GM19397 (cell line): ENCODE results near the gene OSBPL8.
"Not testable (repeated sequence)": the region's sequence is repeated elsewhere in the genome, so short reads cannot be mapped to it uniquely, and the experiment has no call there.

Source experiments
- ATAC-seq: cut with Tn5 transposase; IDR thresholded peaks from one replicate; pipeline ENCODE4 v1.9.1; 2021; ENCODE audit warnings: mild to moderate bottlenecking, moderate library complexity; ENCODE audit not compliant: unreplicated experiment

Gene OSBPL8

DNA sequence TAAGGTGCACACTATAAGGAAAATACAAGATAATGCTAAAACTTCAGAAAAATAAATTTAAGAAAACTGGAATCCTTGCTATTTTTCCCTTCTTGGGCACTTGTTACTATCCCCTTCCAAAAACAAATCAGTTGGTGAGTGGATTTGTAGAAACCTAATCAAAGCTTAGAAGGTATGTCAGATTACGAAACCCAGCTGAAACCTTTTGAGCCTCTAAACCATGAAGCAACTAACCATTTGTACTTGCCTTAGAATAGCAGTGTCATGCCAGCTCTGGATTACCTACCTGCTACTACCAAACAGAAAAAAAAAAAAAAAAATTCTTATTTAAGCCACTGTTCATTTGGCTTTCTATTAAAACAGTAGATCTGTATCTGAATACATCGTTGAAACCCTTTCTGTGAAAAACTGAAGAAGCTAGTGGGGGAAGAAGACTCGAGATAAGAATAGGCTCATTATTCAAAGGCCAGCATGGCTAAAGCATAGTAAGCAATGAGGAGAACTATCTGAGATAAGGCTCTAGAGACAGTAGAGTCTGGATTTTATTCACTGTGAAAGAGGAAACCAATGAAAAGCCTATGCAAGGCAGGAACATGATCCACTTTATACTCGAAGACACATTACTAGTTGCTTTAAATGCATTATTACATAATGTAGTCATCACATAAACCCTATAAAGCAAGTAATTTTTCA is 30.2 kb downstream of the OSBPL8 start:
- ATAC-seq = no peak

DNA sequence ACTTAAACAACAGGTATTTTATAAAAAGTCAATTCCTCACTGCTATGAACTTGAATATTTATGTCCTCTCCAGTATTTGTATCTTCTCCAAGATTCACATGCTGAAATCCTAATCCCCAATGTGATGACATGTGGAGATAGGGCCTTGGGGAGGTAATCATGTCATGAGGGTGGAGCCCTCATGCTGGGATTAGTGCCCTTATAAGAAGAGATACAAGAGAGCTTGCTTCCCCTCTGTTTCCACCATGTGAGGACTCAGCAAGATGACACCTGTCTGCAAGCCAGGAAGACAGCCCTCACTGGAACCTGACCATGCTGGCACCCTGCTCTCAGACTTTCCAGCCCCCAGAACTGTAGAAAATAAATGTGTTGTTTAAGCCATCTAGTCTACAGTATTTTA is 36.2 kb downstream of the OSBPL8 start:
- ATAC-seq = no peak

- ATAC-seq = no peak
These were observed 39.2 kb downstream of the OSBPL8 start for GRCh38 chr12:76520348-76520747.

GRCh38 chr12:76519538-76519937 is 40.0 kb downstream of the OSBPL8 start:
- ATAC-seq = no peak

DNA sequence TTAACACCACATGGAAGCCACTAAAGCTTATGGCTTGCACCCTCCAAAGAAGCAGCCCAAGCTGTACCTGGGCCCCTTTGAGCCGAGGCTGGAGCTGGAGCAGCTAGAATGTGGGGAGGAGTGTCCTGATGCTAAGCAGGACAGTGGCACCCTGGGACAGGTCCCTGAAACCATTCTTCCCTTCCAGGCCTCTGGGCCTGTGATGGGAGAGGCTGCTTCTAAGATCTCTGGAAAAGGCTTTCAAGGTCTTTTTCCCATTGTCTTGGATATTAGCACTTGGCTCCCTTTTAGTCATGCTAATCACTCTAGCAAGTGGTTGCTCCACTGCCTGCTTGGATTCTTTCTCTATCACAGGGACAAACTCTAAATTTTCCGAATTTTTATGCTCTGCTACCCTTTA is 40.9 kb downstream of the OSBPL8 start:
- no peak for ATAC-seq

GRCh38 chr12:76515271-76515670 is 44.3 kb downstream of the OSBPL8 start:
- ATAC-seq = no peak

DNA sequence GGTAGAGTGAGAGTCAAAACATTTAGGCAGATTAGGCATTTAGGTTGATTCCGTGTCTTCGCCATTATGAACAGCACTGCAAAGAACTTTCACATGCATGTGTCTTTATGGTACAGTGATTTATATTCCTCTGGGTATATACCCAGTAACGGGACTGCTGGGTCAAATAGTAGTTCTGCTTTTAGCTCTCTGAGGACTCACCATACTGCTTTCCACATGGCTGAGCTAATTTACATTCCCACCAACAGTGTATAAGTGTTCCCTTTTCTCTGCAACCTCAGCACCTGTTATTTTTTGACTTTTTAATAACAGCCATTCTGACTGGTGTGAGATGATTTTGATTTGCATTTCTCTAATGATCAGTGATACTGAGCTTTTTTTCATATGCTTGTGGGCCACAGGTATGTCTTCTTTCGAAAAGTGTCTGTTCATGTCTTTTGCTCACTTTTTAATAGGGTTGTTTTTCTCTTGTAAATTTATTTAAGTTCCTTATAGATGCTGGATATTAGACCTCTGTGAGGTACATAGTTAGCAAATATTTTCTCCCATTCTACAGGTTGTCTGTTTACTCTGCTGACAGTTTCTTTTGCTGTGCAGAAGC is 48.4 kb downstream of the OSBPL8 start:
- peak; percentile 95 for ATAC-seq

GRCh38 chr12:76508128-76508980 is 51.2 kb downstream of the OSBPL8 start:
- ATAC-seq = no peak

GRCh38 chr12:76506149-76506548 is 53.4 kb downstream of the OSBPL8 start:
- no peak for ATAC-seq

- no peak for ATAC-seq
These were observed 54.5 kb downstream of the OSBPL8 start for GRCh38 chr12:76505050-76505449.

GRCh38 chr12:76504606-76505005 is 55.0 kb downstream of the OSBPL8 start:
- no peak for ATAC-seq

- no peak for ATAC-seq
These were observed 55.6 kb downstream of the OSBPL8 start for GRCh38 chr12:76503957-76504356.

DNA sequence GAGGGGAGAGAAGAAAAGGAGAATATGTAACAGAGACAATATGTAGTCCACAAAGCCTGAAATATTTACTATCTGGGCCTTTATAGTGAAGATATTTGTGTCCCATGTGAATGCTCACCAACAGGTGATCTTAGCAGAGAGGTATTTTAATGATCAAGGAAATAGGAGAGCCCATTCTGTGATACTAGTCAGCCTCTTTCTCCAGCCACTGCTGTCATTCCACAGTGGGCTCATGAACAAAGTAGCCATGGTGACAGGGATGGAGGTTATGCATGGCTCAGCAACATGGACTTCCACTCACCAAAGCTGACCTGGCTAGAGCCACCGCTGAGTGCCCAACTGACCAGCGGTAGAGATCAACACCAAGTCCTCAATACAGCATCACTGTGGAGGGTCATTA is 58.2 kb downstream of the OSBPL8 start:
- no peak for ATAC-seq

GRCh38 chr12:76499136-76499535 is 60.4 kb downstream of the OSBPL8 start:
- ATAC-seq = not testable (repeated sequence)

GRCh38 chr12:76495556-76495955 is 64.0 kb downstream of the OSBPL8 start:
- ATAC-seq = no peak

- ATAC-seq = no peak
These were observed 68.3 kb downstream of the OSBPL8 start for GRCh38 chr12:76491292-76491691.

DNA sequence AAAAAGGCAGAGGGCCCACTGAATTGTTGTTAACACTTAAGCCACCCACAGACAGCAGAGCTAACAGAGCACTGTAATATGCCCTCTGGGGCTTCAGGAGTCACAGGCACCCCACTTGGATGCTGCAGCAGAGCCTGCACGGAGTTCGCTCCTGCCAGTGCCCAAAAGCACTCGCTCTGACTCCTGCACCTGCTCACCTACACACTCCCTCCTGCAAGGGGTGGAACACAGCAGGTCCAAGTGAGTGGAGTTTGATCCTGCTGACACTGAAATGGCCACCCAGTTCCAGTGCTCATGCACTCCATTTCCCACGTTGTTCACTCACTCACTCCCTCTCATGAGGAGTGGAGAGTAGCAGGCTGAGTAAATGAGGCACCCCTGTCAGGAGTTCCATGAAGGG is 68.8 kb downstream of the OSBPL8 start:
- no peak for ATAC-seq

- ATAC-seq = no peak
These were observed 69.8 kb downstream of the OSBPL8 start for GRCh38 chr12:76489737-76490136.

GRCh38 chr12:76486011-76486410 is 73.6 kb downstream of the OSBPL8 start:
- ATAC-seq = no peak

- no peak for ATAC-seq
These were observed 78.8 kb downstream of the OSBPL8 start for GRCh38 chr12:76480796-76481195.

DNA sequence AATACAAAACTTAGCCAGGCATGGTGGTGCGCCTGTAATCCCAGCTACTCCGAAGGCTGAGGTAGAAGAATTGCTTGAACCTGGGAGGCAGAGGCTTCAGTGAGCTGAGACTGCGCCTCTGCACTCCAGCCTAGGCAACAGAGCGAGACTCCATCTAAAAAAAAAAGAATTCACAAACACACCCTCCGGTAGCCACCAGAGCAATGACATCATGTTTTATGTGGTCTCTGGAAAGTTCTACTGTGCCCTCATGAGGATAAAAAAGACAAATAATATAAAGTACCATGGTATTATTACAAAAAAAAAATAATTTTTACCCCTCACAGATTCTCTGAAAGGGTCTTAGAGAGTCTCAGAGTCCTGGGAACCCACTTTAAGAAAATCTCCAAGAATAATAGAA is 81.5 kb downstream of the OSBPL8 start:
- no peak for ATAC-seq

DNA sequence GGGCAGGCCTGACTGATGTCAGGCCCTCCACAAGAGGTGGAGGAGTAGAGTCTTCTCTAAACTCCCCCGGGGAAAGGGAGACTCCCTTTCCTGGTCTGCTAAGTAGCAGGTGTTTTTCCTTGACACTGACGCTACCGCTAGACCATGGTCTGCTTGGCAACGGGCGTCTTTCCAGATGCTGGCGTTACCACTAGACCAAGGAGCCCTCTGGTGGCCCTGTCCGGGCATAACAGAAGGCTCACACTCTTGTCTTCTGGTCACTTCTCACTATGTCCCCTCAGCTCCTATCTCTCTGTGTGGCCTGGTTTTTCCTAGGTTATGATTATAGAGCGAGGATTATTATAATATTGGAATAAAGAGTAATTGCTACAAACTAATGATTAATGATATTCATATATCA is 86.7 kb downstream of the OSBPL8 start:
- ATAC-seq = not testable (repeated sequence)
